H1 (cell line): ENCODE results near the gene PLA2G4E. TPM values are rescaled to one million over a fixed set of nuclear protein-coding genes. Genes with fewer than 3 reads are reported as not detected.

Experiments used
- ASH2L ChIP-seq: fragments of 200-600, 300-600 bp; sonication (generic); IDR thresholded peaks from one replicate; pipeline ENCODE4 v1.7.1; 2017; ENCODE audit warnings: low read length
- EGR1 ChIP-seq: IDR thresholded peaks from 2 replicates; pipeline ENCODE4 v1.6.1; 2011; ENCODE audit warnings: low read depth, low read length, borderline replicate concordance
- GTF2F1 ChIP-seq: IDR thresholded peaks from 2 replicates; pipeline ENCODE4 v1.6.1; 2012; ENCODE audit warnings: low read depth, low read length, improper control_type of control experiment, borderline replicate concordance
- PHF8 ChIP-seq: fragments of 200-600 bp; sonication (generic); conservative IDR thresholded peaks from 2 replicates; pipeline ENCODE4 v1.7.1; 2012; ENCODE audit warnings: low read depth, mild to moderate bottlenecking, inconsistent platforms, low read length, moderate library complexity
- RFX5 ChIP-seq: IDR thresholded peaks from 2 replicates; pipeline ENCODE4 v1.6.1; 2011; ENCODE audit warnings: low read depth, low read length, improper control_type of control experiment, borderline replicate concordance
- SIN3A ChIP-seq, 2 experiments: IDR thresholded peaks in 1 of 2; conservative IDR thresholded peaks in 1 of 2; 2 replicates each; pipeline ENCODE4 v1.6.1; 2011 to 2012; ENCODE audit warnings: low read length in 2 of 2, improper control_type of control experiment in 1 of 2, low read depth in 1 of 2, mild to moderate bottlenecking in 1 of 2
- TAF7 ChIP-seq: optimal IDR thresholded peaks from 2 replicates; pipeline ENCODE3; 2011; ENCODE audit warnings: low read depth, mild to moderate bottlenecking, inconsistent platforms, low read length, moderate library complexity, borderline replicate concordance
- TBP ChIP-seq: IDR thresholded peaks from 2 replicates; pipeline ENCODE4 v1.6.1; 2011; ENCODE audit warnings: low read depth, low read length, improper control_type of control experiment
- polyA plus RNA-seq, 7 experiments: library from polyadenylated mRNA; depleted of rRNA in 3 of 7; stranded (reverse) in 5 of 7; unstranded in 2 of 7; fragments of >200 nt in 5 of 7; fragments of 200-250 nt in 2 of 7; gene quantifications; 1 replicate in 5 of 7; 2 replicates in 1 of 7; 4 replicates in 1 of 7; pipeline versions ENCODE4 v1.2.1 to v1.2.3, GENCODE V29; 2011 to 2013; ENCODE audit warnings: missing spikeins in 2 of 7, mixed read lengths in 2 of 7
- total RNA-seq: library from RNA; stranded (reverse); fragmentation: NEBNext Ultra II Directional; extraction: Animal tissue kit (Norgen Biotek cat#: 25700); gene quantifications from 2 replicates; pipeline ENCODE4 v1.2.1, GENCODE V29; 2021

The PLA2G4E gene
- total and polyA plus RNA-seq, 2 of the 8 experiments (the other 6 are each of a cell fraction or from before 2014, with no cell fraction given), result 0.03 TPM; not detected in 1

GRCh38 chr15:41957021-41957897 lies 63.6 kb downstream of the PLA2G4E start (continued):
- no peak for TF ChIP-seq ASH2L
- TF ChIP-seq RFX5, result no peak
- no peak for TF ChIP-seq EGR1
- no peak for TF ChIP-seq SIN3A (conservative IDR thresholded peaks at IDR 0.05 in 1 of 2, IDR thresholded peaks at IDR 0.05 in 1 of 2; ENCODE audit: low read depth in 1 of 2, low read length in 2 of 2)
- TF ChIP-seq PHF8, result no peak
- no peak for TF ChIP-seq TAF7
- TF ChIP-seq GTF2F1, result no peak
- no peak for TF ChIP-seq TBP
